SK-N-SH (cell line): Measurements from ENCODE around the gene CFAP251.

ENCODE experiments used
- CTCF ChIP-seq: fragments of 200-600 bp; sonication (generic); IDR thresholded peaks from 2 replicates; pipeline ENCODE4 v1.6.1; 2017; ENCODE audit warnings: antibody characterized with exemption, mild to moderate bottlenecking, moderate library complexity
- POLR2AphosphoS5 ChIP-seq: IDR thresholded peaks from 2 replicates; pipeline ENCODE4 v1.6.1; 2012; ENCODE audit warnings: low read depth, low read length

- TF ChIP-seq CTCF (no peak), POLR2AphosphoS5 (peak; percentile 77; the same call in 1 of the 2 replicates)
Observed at GRCh38 chr12:121992059-121992879, 73.9 kb downstream of the CFAP251 start.
